H1 (cell line): ENCODE measurements around the gene KRT13. TPM values are rescaled to one million over a fixed set of nuclear protein-coding genes. Genes with fewer than 3 reads are reported as not detected.

ENCODE experiments used
- CTCF ChIA-PET: fragments of 300-600 bp; sonication (Branson Sonifier 250); formaldehyde crosslinking; loops from one replicate; lab custom pipeline; 2021; ENCODE audit not compliant: partially characterized antibody; lab: Charles Lee
- POLR2A ChIA-PET: fragments of 300-600 bp; sonication (Branson Sonifier 250); formaldehyde crosslinking; loops from one replicate; lab custom pipeline; 2021; ENCODE audit warnings: inconsistent platforms; ENCODE audit not compliant: partially characterized antibody; lab: Charles Lee
- DNase-seq, 2 experiments: peaks; one replicate each; pipeline versions ENCODE4 v3.0.0 to v3.0.0-alpha.2; 2010 to 2022; ENCODE audit warnings: low spot score in 2 of 2, low read depth in 1 of 2, mixed read lengths in 1 of 2
- FAIRE-seq: peaks from 2 replicates; lab custom pipeline; 2011; peaks lifted over from hg19 to GRCh38; lab: Jason Lieb, UNC
- H2AFZ ChIP-seq: 2 replicates; pipeline ENCODE4 v1.8.1; 2012; ENCODE audit warnings: low read length, inconsistent platforms
- H2AK5ac ChIP-seq: 2 replicates; pipeline ENCODE4 v1.6.1; 2013; ENCODE audit warnings: low read depth, low read length
- H2BK120ac ChIP-seq: replicated peaks from 2 replicates; pipeline ENCODE3; 2013; ENCODE audit warnings: low read depth, low read length, inconsistent platforms
- H2BK12ac ChIP-seq: 2 replicates; pipeline ENCODE4 v1.6.1; 2013; ENCODE audit warnings: low read depth, low read length
- H2BK15ac ChIP-seq: 2 replicates; pipeline ENCODE4 v1.6.1; 2013; ENCODE audit warnings: low read length
- H2BK20ac ChIP-seq: 2 replicates; pipeline ENCODE4 v1.6.1; 2013; ENCODE audit warnings: low read length
- H2BK5ac ChIP-seq: 2 replicates; pipeline ENCODE4 v1.6.1; 2013; ENCODE audit warnings: low read depth, low read length
- H3K14ac ChIP-seq: 2 replicates; pipeline ENCODE4 v1.6.1; 2013; ENCODE audit warnings: inconsistent platforms; ENCODE audit not compliant: insufficient read length
- H3K18ac ChIP-seq: 2 replicates; pipeline ENCODE4 v1.6.1; 2013; ENCODE audit warnings: low read length; ENCODE audit errors: extremely low read depth
- H3K23ac ChIP-seq: 2 replicates; pipeline ENCODE4 v1.6.1; 2013; ENCODE audit warnings: inconsistent platforms; ENCODE audit not compliant: insufficient read length
- H3K23me2 ChIP-seq: 2 replicates; pipeline ENCODE4 v1.6.1; 2013; ENCODE audit warnings: low read depth, low read length
- H3K27ac ChIP-seq: 2 replicates; pipeline ENCODE4 v1.6.1; 2011; ENCODE audit warnings: low read depth, low read length, inconsistent platforms
- H3K27me3 ChIP-seq, 4 experiments: replicated peaks in 1 of 4; 1 replicate in 1 of 4; 2 replicates in 3 of 4; pipeline versions ENCODE4 v1.6.1 to v1.8.1; 2011 to 2013; ENCODE audit warnings: low read length in 3 of 4, mild to moderate bottlenecking in 3 of 4, inconsistent platforms in 2 of 4, mixed read lengths in 2 of 4, moderate library complexity in 1 of 4; ENCODE audit not compliant: control insufficient read depth in 3 of 4, insufficient read depth in 3 of 4; ENCODE audit errors: extremely low read depth in 1 of 4
- H3K36me3 ChIP-seq, 4 experiments: 2 replicates each; pipeline versions ENCODE4 v1.6.1 to v1.8.1; 2011 to 2013; ENCODE audit warnings: mild to moderate bottlenecking in 4 of 4, low read length in 3 of 4, moderate library complexity in 2 of 4, control low read depth in 1 of 4, inconsistent platforms in 1 of 4; ENCODE audit not compliant: insufficient read depth in 4 of 4, control insufficient read depth in 2 of 4
- H3K4ac ChIP-seq: replicated peaks from 2 replicates; pipeline ENCODE3; 2013; ENCODE audit warnings: low read length, low read depth, mixed read lengths, inconsistent platforms; ENCODE audit not compliant: insufficient read length
- H3K4me1 ChIP-seq, 4 experiments: replicated peaks in 1 of 4; 1 replicate in 1 of 4; 2 replicates in 3 of 4; pipeline versions ENCODE4 v1.6.1 to v1.8.1; 2011 to 2013; ENCODE audit warnings: low read length in 3 of 4, inconsistent platforms in 2 of 4, mixed read lengths in 1 of 4; ENCODE audit not compliant: insufficient read depth in 4 of 4, control insufficient read depth in 3 of 4
- H3K4me2 ChIP-seq, 2 experiments: 2 replicates each; pipeline versions ENCODE4 v1.6.1 to v1.8.1; 2011 to 2013; ENCODE audit warnings: low read depth in 2 of 2, low read length in 2 of 2, control low read depth in 1 of 2, inconsistent platforms in 1 of 2, mild to moderate bottlenecking in 1 of 2; ENCODE audit not compliant: insufficient read depth in 1 of 2
- H3K4me3 ChIP-seq, 4 experiments: fragments of 200-600, 300-600 bp in 1 of 4; sonication (generic), shearing (Covaris generic), sonication (Bioruptor Twin) in 1 of 4; 2 replicates each; pipeline versions ENCODE4 v1.5.1 to v1.8.1; 2011 to 2016; ENCODE audit warnings: low read length in 4 of 4, low read depth in 3 of 4, control low read depth in 2 of 4, inconsistent platforms in 2 of 4, mild to moderate bottlenecking in 2 of 4, mixed read lengths in 1 of 4, moderate library complexity in 1 of 4; ENCODE audit not compliant: insufficient read depth in 2 of 4; ENCODE audit errors: extremely low read depth in 1 of 4
- H3K56ac ChIP-seq: replicated peaks from 2 replicates; pipeline ENCODE3; 2013; ENCODE audit warnings: low read depth, mild to moderate bottlenecking, mixed read lengths, low read length, inconsistent platforms; ENCODE audit not compliant: insufficient read length
- H3K79me1 ChIP-seq: 2 replicates; pipeline ENCODE4 v1.6.1; 2013; ENCODE audit warnings: low read depth, low read length, control low read depth
- H3K79me2 ChIP-seq, 2 experiments: 2 replicates each; pipeline versions ENCODE4 v1.6.1 to v1.8.1; 2012 to 2013; ENCODE audit warnings: low read length in 2 of 2, mild to moderate bottlenecking in 2 of 2, inconsistent platforms in 1 of 2; ENCODE audit not compliant: insufficient read depth in 2 of 2, control insufficient read depth in 1 of 2
- H3K9ac ChIP-seq, 4 experiments: replicated peaks in 1 of 4; 1 replicate in 1 of 4; 2 replicates in 3 of 4; pipeline versions ENCODE4 v1.6.1 to v1.8.1; 2011 to 2013; ENCODE audit warnings: low read depth in 3 of 4, low read length in 3 of 4, control low read depth in 2 of 4, mild to moderate bottlenecking in 2 of 4, moderate library complexity in 2 of 4, inconsistent platforms in 1 of 4; ENCODE audit errors: extremely low read depth in 1 of 4
- H3K9me3 ChIP-seq, 2 experiments: 2 replicates each; pipeline versions ENCODE4 v1.6.1 to v1.8.1; 2012 to 2013; ENCODE audit warnings: mild to moderate bottlenecking in 2 of 2, moderate library complexity in 2 of 2, control low read depth in 1 of 2, inconsistent platforms in 1 of 2, low read depth in 1 of 2, low read length in 1 of 2, mixed read lengths in 1 of 2; ENCODE audit not compliant: insufficient read depth in 2 of 2
- H4K20me1 ChIP-seq, 2 experiments: replicated peaks in 1 of 2; 2 replicates each; pipeline versions ENCODE3 to v1.8.1; 2011 to 2013; ENCODE audit warnings: inconsistent platforms in 2 of 2, low read length in 2 of 2, mild to moderate bottlenecking in 1 of 2; ENCODE audit not compliant: insufficient read depth in 2 of 2, control insufficient read depth in 1 of 2
- H4K5ac ChIP-seq: 2 replicates; pipeline ENCODE4 v1.6.1; 2013; ENCODE audit warnings: low read length, low read depth, mixed read lengths, inconsistent platforms; ENCODE audit not compliant: insufficient read length
- H4K8ac ChIP-seq: 2 replicates; pipeline ENCODE4 v1.8.0; 2013; ENCODE audit warnings: mild to moderate bottlenecking, moderate library complexity, low read length, inconsistent platforms; ENCODE audit not compliant: insufficient read depth; ENCODE audit errors: extremely low read depth
- H4K91ac ChIP-seq: replicated peaks from 2 replicates; pipeline ENCODE3; 2013; ENCODE audit warnings: low read length, mixed read lengths, inconsistent platforms; ENCODE audit not compliant: insufficient read length
- ASH2L ChIP-seq: fragments of 200-600, 300-600 bp; sonication (generic); IDR thresholded peaks from one replicate; pipeline ENCODE4 v1.7.1; 2017; ENCODE audit warnings: low read length
- ATF2 ChIP-seq: IDR thresholded peaks from 2 replicates; pipeline ENCODE4 v1.6.1; 2012; ENCODE audit warnings: low read length, inconsistent platforms
- CREB1 ChIP-seq: IDR thresholded peaks from 2 replicates; pipeline ENCODE4 v1.6.1; 2012; ENCODE audit warnings: inconsistent platforms
- HDAC6 ChIP-seq: IDR thresholded peaks from one replicate; pipeline ENCODE4 v1.7.1; 2012; ENCODE audit warnings: low read depth, mild to moderate bottlenecking, inconsistent platforms, low read length, moderate library complexity
- KDM4A ChIP-seq: IDR thresholded peaks from one replicate; pipeline ENCODE4 v1.7.1; 2012; ENCODE audit warnings: low read depth, mild to moderate bottlenecking, moderate library complexity, low read length, inconsistent platforms; ENCODE audit not compliant: severe bottlenecking
- KDM5A ChIP-seq: fragments of 200-600 bp; IDR thresholded peaks from 2 replicates; pipeline ENCODE4 v1.7.1; 2012; ENCODE audit warnings: mild to moderate bottlenecking, low read length, inconsistent platforms, mixed read lengths
- RNF2 ChIP-seq: fragments of 200-900, 300-1000 bp; sonication (generic); IDR thresholded peaks from 2 replicates; pipeline ENCODE4 v1.7.1; 2016; ENCODE audit warnings: borderline replicate concordance, low read depth, mild to moderate bottlenecking, antibody characterized with exemption, low read length; ENCODE audit not compliant: poor library complexity, severe bottlenecking; ENCODE audit errors: missing control alignments
- SRF ChIP-seq: IDR thresholded peaks from 2 replicates; pipeline ENCODE4 v1.6.1; 2011; ENCODE audit warnings: mild to moderate bottlenecking, low read depth, low read length, moderate library complexity
- USF2 ChIP-seq: IDR thresholded peaks from 2 replicates; pipeline ENCODE4 v1.6.1; 2011; ENCODE audit warnings: low read length, improper control_type of control experiment
- YY1 ChIP-seq: IDR thresholded peaks from 2 replicates; pipeline ENCODE4 v1.6.1; 2011; ENCODE audit warnings: low read depth, mild to moderate bottlenecking, low read length
- ZNF274 ChIP-seq: IDR thresholded peaks from 2 replicates; pipeline ENCODE4 v1.7.0; 2012; ENCODE audit warnings: low read length, borderline replicate concordance; ENCODE audit errors: extremely low read depth
- WGBS, 2 experiments: shearing (Covaris generic) in 1 of 2; methylation state at CpG; one replicate each; pipeline versions ENCODE4 v1.1.6 to v1.1.7; 2013 to 2015; ENCODE audit warnings: low lambda C conversion rate in 2 of 2, mixed read lengths in 2 of 2, inconsistent platforms in 1 of 2, low coverage in 1 of 2, missing lambda C conversion rate in 1 of 2; ENCODE audit not compliant: insufficient replicate concordance in 2 of 2, insufficient coverage in 1 of 2, insufficient read length in 1 of 2; ENCODE audit errors: extremely low coverage in 1 of 2, missing lambda C conversion rate in 1 of 2; 5-methylcytosine and 5-hydroxymethylcytosine counted together
- polyA plus RNA-seq, 7 experiments: library from polyadenylated mRNA; depleted of rRNA in 3 of 7; stranded (reverse) in 5 of 7; unstranded in 2 of 7; fragments of >200 nt in 5 of 7; fragments of 200-250 nt in 2 of 7; gene quantifications; 1 replicate in 5 of 7; 2 replicates in 1 of 7; 4 replicates in 1 of 7; pipeline versions ENCODE4 v1.2.1 to v1.2.3, GENCODE V29; 2011 to 2013; ENCODE audit warnings: missing spikeins in 2 of 7, mixed read lengths in 2 of 7
- total RNA-seq: library from RNA; stranded (reverse); fragmentation: NEBNext Ultra II Directional; extraction: Animal tissue kit (Norgen Biotek cat#: 25700); gene quantifications from 2 replicates; pipeline ENCODE4 v1.2.1, GENCODE V29; 2021

Gene KRT13
- total and polyA plus RNA-seq, 2 of the 8 experiments (the other 6 are each of a cell fraction or from before 2014, with no cell fraction given) = 0.09 TPM; not detected in 1

- no peak overlapping the region for H4K8ac ChIP-seq
- no peak overlapping the region for H4K91ac ChIP-seq
- FAIRE-seq = no peak
- H3K14ac ChIP-seq = no peak overlapping the region
- H3K56ac ChIP-seq = no peak overlapping the region
- no peak overlapping the region for H2BK15ac ChIP-seq
- H3K27me3 ChIP-seq = no peaks in the 10 kb centered on the region
- H3K9me3 ChIP-seq = peaks cover 3 to 9% of the 10 kb centered on the region in 2 experiments; a peak in 2 of 4 replicates
- H3K79me2 ChIP-seq = no peaks in the 10 kb centered on the region
- WGBS, 2 experiments = 95% methylated on average over 3 of the region's 3 CpGs; no CpG with 5 or more reads in 1 of the 2 experiments
- H3K4ac ChIP-seq = no peak overlapping the region
- CTCF ChIA-PET = interaction anchor here (1.1 to 2.1 kb wide), 2 partner anchors 9 to 35 kb away, joined by 3 to 10 read pairs; no protein-coding TSS in a partner anchor
- H2BK12ac ChIP-seq = no peak overlapping the region
- H3K36me3 ChIP-seq = no peaks in the 10 kb centered on the region
- no peak overlapping the region for H3K27ac ChIP-seq
- H3K23me2 ChIP-seq = no peaks in the 10 kb centered on the region; the same call in 1 of the 2 replicates
- H3K23ac ChIP-seq = no peak overlapping the region
- H3K4me2 ChIP-seq = no peak overlapping the region
- DNase-seq = no peak
- no peak overlapping the region for H2BK20ac ChIP-seq
- H2BK120ac ChIP-seq = no peak overlapping the region
- no peak overlapping the region for H2BK5ac ChIP-seq
- POLR2A ChIA-PET = no interaction called here
- no peak overlapping the region for H4K5ac ChIP-seq
- no peaks in the 10 kb centered on the region; a peak in 1 of 7 replicates for H3K4me1 ChIP-seq
- no peaks in the 10 kb centered on the region for H3K79me1 ChIP-seq
- no peak overlapping the region for H3K18ac ChIP-seq
- H2AFZ ChIP-seq = no peak overlapping the region
- H4K20me1 ChIP-seq = no peaks in the 10 kb centered on the region
- H2AK5ac ChIP-seq = no peak overlapping the region
- H3K4me3 ChIP-seq = no peak overlapping the region
- no peak overlapping the region for H3K9ac ChIP-seq
- TF ChIP-seq YY1 = no peak
- no peak for TF ChIP-seq RNF2
- no peak for TF ChIP-seq SRF
- TF ChIP-seq CREB1 = no peak
- TF ChIP-seq ASH2L = no peak
- no peak for TF ChIP-seq HDAC6
- TF ChIP-seq ATF2 = no peak
- no peak for TF ChIP-seq KDM4A
- no peak for TF ChIP-seq KDM5A
- TF ChIP-seq ZNF274 = no peak
- TF ChIP-seq USF2 = no peak
Measured at GRCh38 chr17:41453066-41453465, 52.3 kb downstream of the KRT13 start.
